Liver (tissue), 9 donors: Measurements from ENCODE around the gene TYMP. TPM values are rescaled to one million over a fixed set of nuclear protein-coding genes. Genes with fewer than 3 reads are reported as not detected.
A peak's percentile ranks its signal among the peaks of the same experiment; 100 is the strongest.

Experiments used
- DNase-seq: peaks from one replicate; pipeline ENCODE4 v3.0.0-alpha.2; 2017; ENCODE audit warnings: low spot score
- H3K27ac ChIP-seq, 2 donors: one replicate each; pipeline ENCODE4 v1.7.0; 2013; ENCODE audit warnings: inconsistent platforms in 2 of 2, low read length in 2 of 2, control low read depth in 1 of 2, low read depth in 1 of 2, mild to moderate bottlenecking in 1 of 2
- H3K27me3 ChIP-seq, 4 donors: one replicate each; pipeline versions ENCODE4 v1.6.1 to v1.7.0; 2013; ENCODE audit warnings: low read length in 3 of 4, inconsistent platforms in 1 of 4, mild to moderate bottlenecking in 1 of 4, moderate library complexity in 1 of 4; ENCODE audit not compliant: control insufficient read depth in 4 of 4, insufficient read depth in 4 of 4
- H3K36me3 ChIP-seq, 4 donors: one replicate each; pipeline versions ENCODE4 v1.6.1 to v1.7.0; 2013; ENCODE audit warnings: low read length in 3 of 4, mild to moderate bottlenecking in 3 of 4, low read depth in 1 of 4, moderate library complexity in 1 of 4; ENCODE audit not compliant: control insufficient read depth in 4 of 4, insufficient read depth in 3 of 4
- H3K4me1 ChIP-seq, 4 donors: one replicate each; pipeline versions ENCODE4 v1.6.1 to v1.7.0; 2013; ENCODE audit warnings: low read length in 3 of 4, mild to moderate bottlenecking in 3 of 4, moderate library complexity in 1 of 4; ENCODE audit not compliant: control insufficient read depth in 4 of 4, insufficient read depth in 4 of 4
- H3K4me3 ChIP-seq, 3 donors: one replicate each; pipeline versions ENCODE4 v1.6.1 to v1.7.0; 2013; ENCODE audit warnings: low read length in 3 of 3, control low read depth in 1 of 3, low read depth in 1 of 3, mild to moderate bottlenecking in 1 of 3
- H3K9ac ChIP-seq, 2 donors: one replicate each; pipeline ENCODE4 v1.7.0; 2013; ENCODE audit warnings: low read length in 2 of 2, mild to moderate bottlenecking in 2 of 2, moderate library complexity in 2 of 2, control low read depth in 1 of 2, low read depth in 1 of 2
- H3K9me3 ChIP-seq, 4 donors: one replicate each; pipeline versions ENCODE4 v1.6.1 to v1.7.0; 2013; ENCODE audit warnings: low read length in 3 of 4; ENCODE audit not compliant: control insufficient read depth in 4 of 4
- EGR1 ChIP-seq, 2 donors: IDR thresholded peaks; 2 replicates each; pipeline ENCODE4 v1.6.1; 2016 to 2018; ENCODE audit warnings: antibody characterized with exemption in 2 of 2, low read depth in 2 of 2
- FOXA1 ChIP-seq: IDR thresholded peaks from 2 replicates; pipeline ENCODE4 v1.6.1; 2016; ENCODE audit warnings: antibody characterized with exemption
- FOXA2 ChIP-seq: IDR thresholded peaks from 2 replicates; pipeline ENCODE4 v1.6.1; 2016; ENCODE audit warnings: antibody characterized with exemption
- GABPA ChIP-seq, 2 donors: IDR thresholded peaks in 1 of 2; conservative IDR thresholded peaks in 1 of 2; 2 replicates each; pipeline ENCODE4 v1.6.1; 2016; ENCODE audit warnings: antibody characterized with exemption in 2 of 2, mild to moderate bottlenecking in 1 of 2, moderate library complexity in 1 of 2
- HNF4A ChIP-seq, 2 donors: conservative IDR thresholded peaks; 2 replicates each; pipeline ENCODE4 v1.6.1; 2016; ENCODE audit warnings: antibody characterized with exemption in 2 of 2, mild to moderate bottlenecking in 2 of 2
- HNF4G ChIP-seq: IDR thresholded peaks from 2 replicates; pipeline ENCODE4 v1.6.1; 2016; ENCODE audit warnings: antibody characterized with exemption
- JUND ChIP-seq, 2 donors: IDR thresholded peaks; 2 replicates each; pipeline ENCODE4 v1.6.1; 2016; ENCODE audit warnings: antibody characterized with exemption in 2 of 2
- MAX ChIP-seq: IDR thresholded peaks from 2 replicates; pipeline ENCODE4 v1.6.1; 2016; ENCODE audit warnings: antibody characterized with exemption
- RAD21 ChIP-seq, 2 donors: IDR thresholded peaks; 2 replicates each; pipeline ENCODE4 v1.6.1; 2016; ENCODE audit warnings: antibody characterized with exemption in 2 of 2, mild to moderate bottlenecking in 2 of 2
- REST ChIP-seq: IDR thresholded peaks from 2 replicates; pipeline ENCODE4 v1.6.1; 2016; ENCODE audit warnings: antibody characterized with exemption, mild to moderate bottlenecking
- RXRA ChIP-seq, 2 donors: IDR thresholded peaks; 2 replicates each; pipeline ENCODE4 v1.6.1; 2017 to 2018; ENCODE audit warnings: antibody characterized with exemption in 2 of 2, mild to moderate bottlenecking in 1 of 2
- SP1 ChIP-seq: IDR thresholded peaks from 2 replicates; pipeline ENCODE4 v1.6.1; 2018; ENCODE audit warnings: antibody characterized with exemption, mild to moderate bottlenecking
- TAF1 ChIP-seq: conservative IDR thresholded peaks from 2 replicates; pipeline ENCODE4 v1.6.1; 2016; ENCODE audit warnings: antibody characterized with exemption, mild to moderate bottlenecking
- YY1 ChIP-seq: IDR thresholded peaks from 2 replicates; pipeline ENCODE4 v1.6.1; 2016; ENCODE audit warnings: antibody characterized with exemption, mild to moderate bottlenecking
- ZBTB33 ChIP-seq: IDR thresholded peaks from 2 replicates; pipeline ENCODE4 v1.6.1; 2016; ENCODE audit warnings: antibody characterized with exemption
- WGBS: extraction: QIAGEN DNeasy Blood & Tissue Kit; methylation state at CpG from one replicate; pipeline ENCODE4 v1.1.7; 2013; 5-methylcytosine and 5-hydroxymethylcytosine counted together
- polyA plus RNA-seq, 2 donors: library from polyadenylated mRNA; stranded (reverse) in 1 of 2; unstranded in 1 of 2; fragments of 200-250 nt in 1 of 2; fragments of >200 nt in 1 of 2; fragmentation: Nextera tagmentation in 1 of 2; extraction: Ambion mirVana in 1 of 2; gene quantifications; one replicate each; pipeline versions ENCODE4 v1.2.1 to v1.2.3, GENCODE V29; 2013 to 2015
- total RNA-seq, 2 donors: library from RNA; depleted of rRNA; stranded (reverse); fragments of >200 nt; gene quantifications; one replicate each; pipeline ENCODE4 v1.2.3, GENCODE V29; 2014
- donor health status: healthy.
- donor health status: healthy.
- donor health status: healthy.
- donor health status: healthy.
- donor health status: healthy.

The TYMP gene
- total and polyA plus RNA-seq, 4 donors, result 34.0 to 109 (median 65.5) TPM

- peaks cover 0 to 24% (median 14%) of the 10 kb centered on the region in 4 donors for H3K4me1 ChIP-seq
- H3K36me3 ChIP-seq, result no peaks in the 10 kb centered on the region
- no peak for DNase-seq
- WGBS, result 77% methylated on average over 19 of the region's 19 CpGs
- H3K27me3 ChIP-seq, result no peaks in the 10 kb centered on the region
- H3K9me3 ChIP-seq, result no peaks in the 10 kb centered on the region
- no peak overlapping the region for H3K9ac ChIP-seq
- peak overlapping the region in 1 of 3 donors; percentile 93 for H3K4me3 ChIP-seq
- TF ChIP-seq ZBTB33, result no peak
- no peak for TF ChIP-seq RAD21 (IDR thresholded peaks at IDR 0.05)
- no peak for TF ChIP-seq FOXA1
- TF ChIP-seq REST, result no peak
- TF ChIP-seq HNF4G, result no peak
- no peak for TF ChIP-seq TAF1
- no peak for TF ChIP-seq GABPA (IDR thresholded peaks at IDR 0.05 in 1 of 2, conservative IDR thresholded peaks at IDR 0.05 in 1 of 2)
- TF ChIP-seq JUND (IDR thresholded peaks at IDR 0.05), result no peak
- no peak for TF ChIP-seq MAX
- TF ChIP-seq HNF4A (conservative IDR thresholded peaks at IDR 0.05), result no peak
- TF ChIP-seq YY1, result no peak
- TF ChIP-seq RXRA (IDR thresholded peaks at IDR 0.05), result no peak
- no peak for TF ChIP-seq EGR1 (IDR thresholded peaks at IDR 0.05; ENCODE audit: low read depth in 2 of 2)
- H3K27ac ChIP-seq, result peak overlapping the region; percentile 92 to 98
These were observed 3.3 kb upstream of the TYMP start for GRCh38 chr22:50532824-50533796.

- Histone ChIP-seq H3K27ac (peak overlapping the region; percentile 92 to 98), H3K36me3 (no peaks in the 10 kb centered on the region), H3K9ac (peak overlapping the region in 1 of 2 donors; percentile 71), H3K4me3 (peak overlapping the region; percentile 49 to 93 (median 62)), H3K4me1 (peaks cover 3 to 33% (median 16%) of the 10 kb centered on the region in 4 donors), H3K27me3 (no peaks in the 10 kb centered on the region), H3K9me3 (no peaks in the 10 kb centered on the region)
- 2% methylated on average over 56 of the region's 56 CpGs for WGBS
- DNase-seq, result peak; percentile 61
- no peak for TF ChIP-seq HNF4G
- no peak for TF ChIP-seq JUND (IDR thresholded peaks at IDR 0.05)
- TF ChIP-seq RAD21 (IDR thresholded peaks at IDR 0.05), result peak in 1 of 2 donors; percentile 40
- peak; percentile 52 for TF ChIP-seq YY1
- TF ChIP-seq RXRA (IDR thresholded peaks at IDR 0.05), result peak; percentile 69 to 81
- no peak for TF ChIP-seq FOXA2
- TF ChIP-seq TAF1, result no peak
- TF ChIP-seq REST, result peak; percentile 53
- TF ChIP-seq SP1, result peak; percentile 45
- TF ChIP-seq HNF4A (conservative IDR thresholded peaks at IDR 0.05), result peak; percentile 9 to 44
These were observed 2.3 kb upstream of the TYMP start for GRCh38 chr22:50531962-50532674.
